Uterus (tissue), 2 donors: ENCODE measurements around the gene SAXO1.

Experiments used
- POLR2A ChIP-seq, 2 donors: fragments of 450-650 bp; IDR thresholded peaks; one replicate each; pipeline ENCODE4 v1.6.1; 2016; ENCODE audit warnings: antibody characterized with exemption in 2 of 2, mild to moderate bottlenecking in 1 of 2, moderate library complexity in 1 of 2
- TF ChIP-seq, protein P1 (sequence below), 4 experiments: fragments of 200-600 bp in 2 of 4; fragments of 450-650 bp in 2 of 4; sonication (generic) in 2 of 4; IDR thresholded peaks; one replicate each; pipeline ENCODE4 v1.5.1; 2016 to 2019; ENCODE audit warnings: antibody characterized with exemption in 4 of 4, mild to moderate bottlenecking in 2 of 4, moderate library complexity in 1 of 4

DNA sequence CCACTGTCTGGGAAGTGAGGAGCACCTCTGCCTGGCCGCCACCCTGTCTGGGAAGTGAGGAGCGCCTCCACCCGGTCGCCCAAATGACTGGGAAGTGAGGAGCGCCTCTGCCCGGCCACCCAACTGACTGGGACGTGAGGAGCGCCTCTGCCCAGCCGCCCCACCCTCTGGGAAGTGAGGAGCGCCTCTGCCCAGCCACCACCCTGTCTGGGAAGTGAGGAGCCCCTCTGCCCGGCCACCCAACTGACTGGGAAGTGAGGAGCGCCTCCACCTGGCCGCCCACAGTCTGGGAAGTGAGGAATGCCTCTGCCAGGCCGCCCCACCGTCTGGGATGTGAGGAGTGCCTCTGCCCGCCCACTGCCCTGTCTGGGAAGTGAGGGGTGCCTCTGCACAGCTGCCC is 32.9 kb downstream of the SAXO1 start:
- TF ChIP-seq, protein P1, sequence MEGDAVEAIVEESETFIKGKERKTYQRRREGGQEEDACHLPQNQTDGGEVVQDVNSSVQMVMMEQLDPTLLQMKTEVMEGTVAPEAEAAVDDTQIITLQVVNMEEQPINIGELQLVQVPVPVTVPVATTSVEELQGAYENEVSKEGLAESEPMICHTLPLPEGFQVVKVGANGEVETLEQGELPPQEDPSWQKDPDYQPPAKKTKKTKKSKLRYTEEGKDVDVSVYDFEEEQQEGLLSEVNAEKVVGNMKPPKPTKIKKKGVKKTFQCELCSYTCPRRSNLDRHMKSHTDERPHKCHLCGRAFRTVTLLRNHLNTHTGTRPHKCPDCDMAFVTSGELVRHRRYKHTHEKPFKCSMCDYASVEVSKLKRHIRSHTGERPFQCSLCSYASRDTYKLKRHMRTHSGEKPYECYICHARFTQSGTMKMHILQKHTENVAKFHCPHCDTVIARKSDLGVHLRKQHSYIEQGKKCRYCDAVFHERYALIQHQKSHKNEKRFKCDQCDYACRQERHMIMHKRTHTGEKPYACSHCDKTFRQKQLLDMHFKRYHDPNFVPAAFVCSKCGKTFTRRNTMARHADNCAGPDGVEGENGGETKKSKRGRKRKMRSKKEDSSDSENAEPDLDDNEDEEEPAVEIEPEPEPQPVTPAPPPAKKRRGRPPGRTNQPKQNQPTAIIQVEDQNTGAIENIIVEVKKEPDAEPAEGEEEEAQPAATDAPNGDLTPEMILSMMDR (IDR thresholded peaks at IDR 0.05) = no peak
- no peak for TF ChIP-seq POLR2A (IDR thresholded peaks at IDR 0.05)
